ENCODE data around the gene OR51V1.

- TF ChIP-seq CTCF (conservative IDR thresholded peaks at IDR 0.05; ENCODE audit: low read length), result no peak
- TF ChIP-seq EZH2phosphoT487 (IDR thresholded peaks at IDR 0.05; ENCODE audit: borderline replicate concordance, low read depth, low read length), result no peak
Measured at GRCh38 chr11:5226732-5227310, 26.3 kb upstream of the OR51V1 start, which contains the start of gene HBB.

Measured in OCI-LY7 (cell line).